H1 (cell line): ENCODE measurements around the gene C19orf67. TPM values are rescaled to one million over a fixed set of nuclear protein-coding genes. Genes with fewer than 3 reads are reported as not detected.

ENCODE experiments used
- CTCF ChIA-PET: fragments of 300-600 bp; sonication (Branson Sonifier 250); formaldehyde crosslinking; loops from one replicate; lab custom pipeline; 2021; ENCODE audit not compliant: partially characterized antibody; lab: Charles Lee
- POLR2A ChIA-PET: fragments of 300-600 bp; sonication (Branson Sonifier 250); formaldehyde crosslinking; loops from one replicate; lab custom pipeline; 2021; ENCODE audit warnings: inconsistent platforms; ENCODE audit not compliant: partially characterized antibody; lab: Charles Lee
- DNase-seq, 2 experiments: peaks; one replicate each; pipeline versions ENCODE4 v3.0.0 to v3.0.0-alpha.2; 2010 to 2022; ENCODE audit warnings: low spot score in 2 of 2, low read depth in 1 of 2, mixed read lengths in 1 of 2
- FAIRE-seq: peaks from 2 replicates; lab custom pipeline; 2011; peaks lifted over from hg19 to GRCh38; lab: Jason Lieb, UNC
- H2AFZ ChIP-seq: 2 replicates; pipeline ENCODE4 v1.8.1; 2012; ENCODE audit warnings: low read length, inconsistent platforms
- H2AK5ac ChIP-seq: 2 replicates; pipeline ENCODE4 v1.6.1; 2013; ENCODE audit warnings: low read depth, low read length
- H2BK120ac ChIP-seq: replicated peaks from 2 replicates; pipeline ENCODE3; 2013; ENCODE audit warnings: low read depth, low read length, inconsistent platforms
- H2BK12ac ChIP-seq: 2 replicates; pipeline ENCODE4 v1.6.1; 2013; ENCODE audit warnings: low read depth, low read length
- H2BK15ac ChIP-seq: 2 replicates; pipeline ENCODE4 v1.6.1; 2013; ENCODE audit warnings: low read length
- H2BK20ac ChIP-seq: 2 replicates; pipeline ENCODE4 v1.6.1; 2013; ENCODE audit warnings: low read length
- H2BK5ac ChIP-seq: 2 replicates; pipeline ENCODE4 v1.6.1; 2013; ENCODE audit warnings: low read depth, low read length
- H3K14ac ChIP-seq: 2 replicates; pipeline ENCODE4 v1.6.1; 2013; ENCODE audit warnings: inconsistent platforms; ENCODE audit not compliant: insufficient read length
- H3K18ac ChIP-seq: 2 replicates; pipeline ENCODE4 v1.6.1; 2013; ENCODE audit warnings: low read length; ENCODE audit errors: extremely low read depth
- H3K23ac ChIP-seq: 2 replicates; pipeline ENCODE4 v1.6.1; 2013; ENCODE audit warnings: inconsistent platforms; ENCODE audit not compliant: insufficient read length
- H3K23me2 ChIP-seq: 2 replicates; pipeline ENCODE4 v1.6.1; 2013; ENCODE audit warnings: low read depth, low read length
- H3K27ac ChIP-seq: 2 replicates; pipeline ENCODE4 v1.6.1; 2011; ENCODE audit warnings: low read depth, low read length, inconsistent platforms
- H3K27me3 ChIP-seq, 4 experiments: replicated peaks in 1 of 4; 1 replicate in 1 of 4; 2 replicates in 3 of 4; pipeline versions ENCODE4 v1.6.1 to v1.8.1; 2011 to 2013; ENCODE audit warnings: low read length in 3 of 4, mild to moderate bottlenecking in 3 of 4, inconsistent platforms in 2 of 4, mixed read lengths in 2 of 4, moderate library complexity in 1 of 4; ENCODE audit not compliant: control insufficient read depth in 3 of 4, insufficient read depth in 3 of 4; ENCODE audit errors: extremely low read depth in 1 of 4
- H3K36me3 ChIP-seq, 4 experiments: 2 replicates each; pipeline versions ENCODE4 v1.6.1 to v1.8.1; 2011 to 2013; ENCODE audit warnings: mild to moderate bottlenecking in 4 of 4, low read length in 3 of 4, moderate library complexity in 2 of 4, control low read depth in 1 of 4, inconsistent platforms in 1 of 4; ENCODE audit not compliant: insufficient read depth in 4 of 4, control insufficient read depth in 2 of 4
- H3K4ac ChIP-seq: replicated peaks from 2 replicates; pipeline ENCODE3; 2013; ENCODE audit warnings: low read length, low read depth, mixed read lengths, inconsistent platforms; ENCODE audit not compliant: insufficient read length
- H3K4me1 ChIP-seq, 4 experiments: replicated peaks in 1 of 4; 1 replicate in 1 of 4; 2 replicates in 3 of 4; pipeline versions ENCODE4 v1.6.1 to v1.8.1; 2011 to 2013; ENCODE audit warnings: low read length in 3 of 4, inconsistent platforms in 2 of 4, mixed read lengths in 1 of 4; ENCODE audit not compliant: insufficient read depth in 4 of 4, control insufficient read depth in 3 of 4
- H3K4me2 ChIP-seq, 2 experiments: 2 replicates each; pipeline versions ENCODE4 v1.6.1 to v1.8.1; 2011 to 2013; ENCODE audit warnings: low read depth in 2 of 2, low read length in 2 of 2, control low read depth in 1 of 2, inconsistent platforms in 1 of 2, mild to moderate bottlenecking in 1 of 2; ENCODE audit not compliant: insufficient read depth in 1 of 2
- H3K4me3 ChIP-seq, 4 experiments: fragments of 200-600, 300-600 bp in 1 of 4; sonication (generic), shearing (Covaris generic), sonication (Bioruptor Twin) in 1 of 4; 2 replicates each; pipeline versions ENCODE4 v1.5.1 to v1.8.1; 2011 to 2016; ENCODE audit warnings: low read length in 4 of 4, low read depth in 3 of 4, control low read depth in 2 of 4, inconsistent platforms in 2 of 4, mild to moderate bottlenecking in 2 of 4, mixed read lengths in 1 of 4, moderate library complexity in 1 of 4; ENCODE audit not compliant: insufficient read depth in 2 of 4; ENCODE audit errors: extremely low read depth in 1 of 4
- H3K56ac ChIP-seq: replicated peaks from 2 replicates; pipeline ENCODE3; 2013; ENCODE audit warnings: low read depth, mild to moderate bottlenecking, mixed read lengths, low read length, inconsistent platforms; ENCODE audit not compliant: insufficient read length
- H3K79me1 ChIP-seq: 2 replicates; pipeline ENCODE4 v1.6.1; 2013; ENCODE audit warnings: low read depth, low read length, control low read depth
- H3K79me2 ChIP-seq, 2 experiments: 2 replicates each; pipeline versions ENCODE4 v1.6.1 to v1.8.1; 2012 to 2013; ENCODE audit warnings: low read length in 2 of 2, mild to moderate bottlenecking in 2 of 2, inconsistent platforms in 1 of 2; ENCODE audit not compliant: insufficient read depth in 2 of 2, control insufficient read depth in 1 of 2
- H3K9ac ChIP-seq, 4 experiments: replicated peaks in 1 of 4; 1 replicate in 1 of 4; 2 replicates in 3 of 4; pipeline versions ENCODE4 v1.6.1 to v1.8.1; 2011 to 2013; ENCODE audit warnings: low read depth in 3 of 4, low read length in 3 of 4, control low read depth in 2 of 4, mild to moderate bottlenecking in 2 of 4, moderate library complexity in 2 of 4, inconsistent platforms in 1 of 4; ENCODE audit errors: extremely low read depth in 1 of 4
- H3K9me3 ChIP-seq, 2 experiments: 2 replicates each; pipeline versions ENCODE4 v1.6.1 to v1.8.1; 2012 to 2013; ENCODE audit warnings: mild to moderate bottlenecking in 2 of 2, moderate library complexity in 2 of 2, control low read depth in 1 of 2, inconsistent platforms in 1 of 2, low read depth in 1 of 2, low read length in 1 of 2, mixed read lengths in 1 of 2; ENCODE audit not compliant: insufficient read depth in 2 of 2
- H4K20me1 ChIP-seq, 2 experiments: replicated peaks in 1 of 2; 2 replicates each; pipeline versions ENCODE3 to v1.8.1; 2011 to 2013; ENCODE audit warnings: inconsistent platforms in 2 of 2, low read length in 2 of 2, mild to moderate bottlenecking in 1 of 2; ENCODE audit not compliant: insufficient read depth in 2 of 2, control insufficient read depth in 1 of 2
- H4K5ac ChIP-seq: 2 replicates; pipeline ENCODE4 v1.6.1; 2013; ENCODE audit warnings: low read length, low read depth, mixed read lengths, inconsistent platforms; ENCODE audit not compliant: insufficient read length
- H4K8ac ChIP-seq: 2 replicates; pipeline ENCODE4 v1.8.0; 2013; ENCODE audit warnings: mild to moderate bottlenecking, moderate library complexity, low read length, inconsistent platforms; ENCODE audit not compliant: insufficient read depth; ENCODE audit errors: extremely low read depth
- H4K91ac ChIP-seq: replicated peaks from 2 replicates; pipeline ENCODE3; 2013; ENCODE audit warnings: low read length, mixed read lengths, inconsistent platforms; ENCODE audit not compliant: insufficient read length
- BACH1 ChIP-seq: IDR thresholded peaks from 2 replicates; pipeline ENCODE4 v1.6.1; 2012; ENCODE audit warnings: low read length, improper control_type of control experiment
- KDM1A ChIP-seq: fragments of 200-600, 300-600 bp; sonication (generic); IDR thresholded peaks from 2 replicates; pipeline ENCODE4 v1.7.1; 2016; ENCODE audit warnings: mild to moderate bottlenecking, low read length, borderline replicate concordance
- RXRA ChIP-seq: IDR thresholded peaks from 2 replicates; pipeline ENCODE4 v1.6.1; 2011; ENCODE audit warnings: low read depth, mild to moderate bottlenecking, low read length, moderate library complexity; ENCODE audit not compliant: insufficient read depth
- WGBS, 2 experiments: shearing (Covaris generic) in 1 of 2; methylation state at CpG; one replicate each; pipeline versions ENCODE4 v1.1.6 to v1.1.7; 2013 to 2015; ENCODE audit warnings: low lambda C conversion rate in 2 of 2, mixed read lengths in 2 of 2, inconsistent platforms in 1 of 2, low coverage in 1 of 2, missing lambda C conversion rate in 1 of 2; ENCODE audit not compliant: insufficient replicate concordance in 2 of 2, insufficient coverage in 1 of 2, insufficient read length in 1 of 2; ENCODE audit errors: extremely low coverage in 1 of 2, missing lambda C conversion rate in 1 of 2; 5-methylcytosine and 5-hydroxymethylcytosine counted together
- polyA plus RNA-seq, 7 experiments: library from polyadenylated mRNA; depleted of rRNA in 3 of 7; stranded (reverse) in 5 of 7; unstranded in 2 of 7; fragments of >200 nt in 5 of 7; fragments of 200-250 nt in 2 of 7; gene quantifications; 1 replicate in 5 of 7; 2 replicates in 1 of 7; 4 replicates in 1 of 7; pipeline versions ENCODE4 v1.2.1 to v1.2.3, GENCODE V29; 2011 to 2013; ENCODE audit warnings: missing spikeins in 2 of 7, mixed read lengths in 2 of 7
- total RNA-seq: library from RNA; stranded (reverse); fragmentation: NEBNext Ultra II Directional; extraction: Animal tissue kit (Norgen Biotek cat#: 25700); gene quantifications from 2 replicates; pipeline ENCODE4 v1.2.1, GENCODE V29; 2021
- TF ChIP-seq, protein P1 (sequence below): IDR thresholded peaks from 2 replicates; pipeline ENCODE4 v1.6.1; 2011; ENCODE audit warnings: low read depth, mild to moderate bottlenecking, low read length; ENCODE audit not compliant: insufficient read depth

The C19orf67 gene
- total and polyA plus RNA-seq, 2 of the 8 experiments (the other 6 are each of a cell fraction or from before 2014, with no cell fraction given) = 0.12 TPM; not detected in 1

- TF ChIP-seq RXRA = no peak
- TF ChIP-seq, protein P1, sequence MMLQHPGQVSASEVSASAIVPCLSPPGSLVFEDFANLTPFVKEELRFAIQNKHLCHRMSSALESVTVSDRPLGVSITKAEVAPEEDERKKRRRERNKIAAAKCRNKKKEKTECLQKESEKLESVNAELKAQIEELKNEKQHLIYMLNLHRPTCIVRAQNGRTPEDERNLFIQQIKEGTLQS = no peak
- TF ChIP-seq BACH1 = no peak
- no peak for TF ChIP-seq KDM1A
- no peak overlapping the region for H4K91ac ChIP-seq
- H3K27ac ChIP-seq = no peak overlapping the region
- FAIRE-seq (no peak), DNase-seq (no peak)
- H4K8ac ChIP-seq = no peak overlapping the region
- H3K4ac ChIP-seq = no peak overlapping the region
- ChIA-PET CTCF (interaction anchor here (1.1 to 7.3 kb wide), 3 partner anchors 8 to 130 kb away, joined by 3 to 103 read pairs (median 6); partner anchors contain the start of gene MISP3), POLR2A (interaction anchor here (0.6 to 1.4 kb wide), 2 partner anchors 18 to 21 kb away, joined by 3 to 4 read pairs; no protein-coding TSS in a partner anchor)
- H3K23me2 ChIP-seq = peaks cover 5% of the 10 kb centered on the region; the same call in 1 of the 2 replicates
- no peaks in the 10 kb centered on the region for H3K36me3 ChIP-seq
- H3K23ac ChIP-seq = no peak overlapping the region
- H3K4me1 ChIP-seq = peaks cover 0 to 6% (median 3%) of the 10 kb centered on the region in 4 experiments; a peak in 4 of 7 replicates
- H3K56ac ChIP-seq = no peak overlapping the region
- WGBS, 2 experiments = 89% methylated on average over 7 of the region's 7 CpGs; no CpG with 5 or more reads in 1 of the 2 experiments
- H3K18ac ChIP-seq = no peak overlapping the region
- H2BK15ac ChIP-seq = no peak overlapping the region
- no peak overlapping the region for H4K5ac ChIP-seq
- no peaks in the 10 kb centered on the region for H3K79me2 ChIP-seq
- H3K27me3 ChIP-seq = peaks cover 5 to 15% (median 12%) of the 10 kb centered on the region in 4 experiments
- H3K4me2 ChIP-seq = no peak overlapping the region
- no peak overlapping the region for H2BK5ac ChIP-seq
- H2BK12ac ChIP-seq = no peak overlapping the region
- no peak overlapping the region for H2AFZ ChIP-seq
- H2AK5ac ChIP-seq = no peak overlapping the region
- peaks cover 0 to 2% of the 10 kb centered on the region in 2 experiments for H4K20me1 ChIP-seq
- H3K14ac ChIP-seq = no peak overlapping the region
- no peak overlapping the region for H3K9ac ChIP-seq
- H2BK120ac ChIP-seq = no peak overlapping the region
- no peaks in the 10 kb centered on the region for H3K9me3 ChIP-seq
- H2BK20ac ChIP-seq = no peak overlapping the region
- H3K79me1 ChIP-seq = no peaks in the 10 kb centered on the region
- H3K4me3 ChIP-seq = no peak overlapping the region
Observed at GRCh38 chr19:14063105-14063504, 22.5 kb downstream of the C19orf67 start.
